ENCODE results near the gene SESN3.

DNA sequence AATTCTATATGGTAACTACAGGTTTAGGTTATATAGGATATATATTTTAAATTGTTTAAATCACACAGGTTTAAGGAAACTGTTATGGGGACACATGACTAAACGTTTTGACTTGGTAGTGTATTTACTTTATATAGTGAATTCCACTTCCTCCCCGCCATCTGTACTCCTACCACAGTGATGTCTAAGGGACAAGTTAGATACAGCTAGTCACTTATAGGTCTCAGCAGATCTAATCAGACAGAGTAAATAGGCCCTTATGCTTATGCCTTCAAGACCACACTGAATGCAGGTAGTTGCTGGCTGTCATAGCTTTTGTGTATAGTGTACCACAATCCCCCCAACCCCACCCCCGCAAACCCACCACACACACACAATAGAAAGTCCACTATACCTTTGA lies 8.2 kb downstream of the SESN3 start:
- TF ChIP-seq, protein P1, sequence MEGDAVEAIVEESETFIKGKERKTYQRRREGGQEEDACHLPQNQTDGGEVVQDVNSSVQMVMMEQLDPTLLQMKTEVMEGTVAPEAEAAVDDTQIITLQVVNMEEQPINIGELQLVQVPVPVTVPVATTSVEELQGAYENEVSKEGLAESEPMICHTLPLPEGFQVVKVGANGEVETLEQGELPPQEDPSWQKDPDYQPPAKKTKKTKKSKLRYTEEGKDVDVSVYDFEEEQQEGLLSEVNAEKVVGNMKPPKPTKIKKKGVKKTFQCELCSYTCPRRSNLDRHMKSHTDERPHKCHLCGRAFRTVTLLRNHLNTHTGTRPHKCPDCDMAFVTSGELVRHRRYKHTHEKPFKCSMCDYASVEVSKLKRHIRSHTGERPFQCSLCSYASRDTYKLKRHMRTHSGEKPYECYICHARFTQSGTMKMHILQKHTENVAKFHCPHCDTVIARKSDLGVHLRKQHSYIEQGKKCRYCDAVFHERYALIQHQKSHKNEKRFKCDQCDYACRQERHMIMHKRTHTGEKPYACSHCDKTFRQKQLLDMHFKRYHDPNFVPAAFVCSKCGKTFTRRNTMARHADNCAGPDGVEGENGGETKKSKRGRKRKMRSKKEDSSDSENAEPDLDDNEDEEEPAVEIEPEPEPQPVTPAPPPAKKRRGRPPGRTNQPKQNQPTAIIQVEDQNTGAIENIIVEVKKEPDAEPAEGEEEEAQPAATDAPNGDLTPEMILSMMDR (IDR thresholded peaks at IDR 0.05) = no peak
- no peak for TF ChIP-seq POLR2A (IDR thresholded peaks at IDR 0.05)
